MG63 (cell line): Measurements from ENCODE around the gene OR2T4. TPM values are rescaled to one million over a fixed set of nuclear protein-coding genes. Genes with fewer than 3 reads are reported as not detected.

Experiments
- total RNA-seq: library from RNA; depleted of rRNA; stranded (reverse); fragments of >200 nt; shearing (Covaris generic); gene quantifications from 2 replicates; pipeline ENCODE4 v1.2.3, GENCODE V29; 2014; ENCODE audit warnings: low replicate concordance; rRNA removed

OR2T4 gene
- total RNA-seq, 1 experiment from 2014 or later = not detected

Other genes with a start within 250 kb of the OR2T4 start
- gene OR2M5, start 216.5 kb upstream of the OR2T4 start, total RNA-seq = not detected in 2 replicates
- gene OR2M2, start 186.8 kb upstream of the OR2T4 start, total RNA-seq = not detected in 2 replicates
- gene OR2M3, start 164.4 kb upstream of the OR2T4 start, total RNA-seq = not detected in 2 replicates
- gene OR2M4, start 130.2 kb upstream of the OR2T4 start, total RNA-seq = not detected in 2 replicates
- gene OR2T33, start 83.7 kb upstream of the OR2T4 start, total RNA-seq = not detected in 2 replicates
- not detected in 2 replicates for gene OR2T12, start 58.2 kb upstream of the OR2T4 start, total RNA-seq
- gene OR2M7, start 37.1 kb upstream of the OR2T4 start, total RNA-seq = not detected in 2 replicates
- gene OR14C36, start 12.9 kb upstream of the OR2T4 start, total RNA-seq = not detected in 2 replicates
- gene OR2T6, start 14.1 kb downstream of the OR2T4 start, total RNA-seq = not detected in 2 replicates
- gene OR2T1, start 41.4 kb downstream of the OR2T4 start, total RNA-seq = not detected in 2 replicates
- not detected in 2 replicates for gene OR2T2, start 84.0 kb downstream of the OR2T4 start, total RNA-seq
- not detected in 2 replicates for gene OR2T3, start 111.7 kb downstream of the OR2T4 start, total RNA-seq
- gene OR2T5, start 126.9 kb downstream of the OR2T4 start, total RNA-seq = not detected in 2 replicates
- gene OR2G6, start 146.4 kb downstream of the OR2T4 start, total RNA-seq = not detected in 2 replicates
- gene OR2T29, start 201.1 kb downstream of the OR2T4 start, total RNA-seq = not detected in 2 replicates
- not detected in 2 replicates for gene OR2T34, start 213.1 kb downstream of the OR2T4 start, total RNA-seq
- not detected in 2 replicates for gene OR2T10, start 236.0 kb downstream of the OR2T4 start, total RNA-seq